GM18951 (cell line): ENCODE data around the gene HSPA1L.
"Not testable (repeated sequence)": the region's sequence is repeated elsewhere in the genome, so short reads cannot be mapped to it uniquely, and the experiment has no call there.

ENCODE experiments used
- POLR2A ChIP-seq: IDR thresholded peaks from 4 replicates; pipeline ENCODE4 v1.6.1; 2011; ENCODE audit warnings: mild to moderate bottlenecking; ENCODE audit not compliant: insufficient read length, insufficient read depth; ENCODE audit errors: extremely low read depth
- in situ Hi-C: fragments of 300-500 bp; cut with MboI; formaldehyde crosslinking; loops from one replicate; pipeline ENCODE4 v1.12.0; 2022; ENCODE audit warnings: low sequenced_read_pairs, mixed read lengths, inconsistent platforms; ENCODE audit not compliant: unreplicated experiment

Gene HSPA1L

GRCh38 chr6:31815025-31815838, at the start of gene HSPA1L, which contains the start of gene HSPA1A:
Gene HSPA1L (minus strand): TSS chr6:31815283. CDS start chr6:31811972, 3,311 bp downstream.
Gene HSPA1A (plus strand): TSS chr6:31815543. CDS start chr6:31815757, 214 bp downstream.
- TF ChIP-seq POLR2A, result peak; percentile 87
- in situ Hi-C loops, result no loop called here

DNA sequence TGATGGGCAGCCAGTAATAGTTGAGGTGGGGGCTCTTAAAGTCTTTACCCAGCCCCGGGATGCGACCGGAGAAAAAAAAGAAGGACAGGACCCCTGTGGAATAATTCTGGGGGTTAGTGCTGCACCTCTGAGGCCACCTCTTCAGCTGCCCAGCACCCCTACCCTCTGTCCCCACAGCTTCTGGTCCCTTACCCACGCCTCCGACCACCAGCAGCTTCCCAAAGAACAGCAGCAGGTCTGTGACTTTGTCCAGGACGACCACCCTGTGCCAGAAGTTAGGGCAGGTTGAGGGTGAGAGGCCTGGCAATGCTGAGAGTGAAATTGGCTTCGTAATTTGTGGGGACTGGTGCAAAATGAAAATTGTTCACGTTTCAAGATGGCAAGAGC, 49.7 kb upstream of the HSPA1L start:
- no peak for TF ChIP-seq POLR2A
- in situ Hi-C loops, result no loop called here

- in situ Hi-C loops, result not testable (repeated sequence)
These were observed 49.1 kb upstream of the HSPA1L start for GRCh38 chr6:31864123-31864562.

DNA sequence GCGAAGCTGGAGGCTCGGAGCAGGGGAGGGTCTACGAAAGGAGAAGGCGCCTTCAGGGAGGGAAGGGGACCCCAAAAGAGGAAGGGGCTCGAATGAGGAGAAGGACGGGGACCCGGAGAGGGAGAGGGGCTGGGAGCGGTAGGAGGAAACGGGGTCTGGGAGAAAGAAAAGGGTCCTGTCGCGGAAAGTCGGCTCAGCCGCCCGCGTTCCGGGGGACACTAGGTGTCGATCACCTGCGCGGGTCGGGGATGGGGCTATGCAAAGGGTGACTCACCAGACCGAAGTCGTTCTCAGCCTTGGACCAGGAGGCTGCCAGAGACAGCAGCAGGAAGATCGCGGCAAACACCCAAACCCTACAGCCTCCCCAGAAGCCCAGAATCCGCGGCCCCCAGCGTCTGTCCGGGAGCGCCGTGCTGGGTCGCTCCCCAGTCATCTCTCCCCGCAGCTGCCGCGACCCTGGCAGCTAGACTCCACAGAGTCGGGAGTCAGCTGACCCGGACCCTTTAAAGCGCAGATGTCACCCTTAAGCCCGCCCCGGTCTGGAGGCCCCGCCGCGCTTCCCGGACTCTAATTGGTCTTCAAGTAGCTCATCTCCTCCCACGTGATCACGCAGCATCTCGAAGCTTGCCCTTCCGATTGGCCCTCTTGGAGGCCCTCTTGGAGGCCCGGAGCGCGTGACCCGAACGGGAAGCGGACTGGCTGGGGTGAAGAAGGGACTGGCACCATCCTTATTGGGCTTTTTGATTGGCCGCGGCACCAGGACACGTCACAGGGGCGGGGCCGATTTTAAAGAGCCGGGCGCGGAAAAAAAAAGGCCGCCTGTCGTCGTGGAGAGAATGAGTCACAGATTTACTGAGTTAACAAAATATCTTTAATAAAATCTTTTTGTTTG, 47.5 kb upstream of the HSPA1L start, which contains the start of gene NEU1:
Gene NEU1 (minus strand): TSS at position 478 of the 892 bp plus-strand sequence. CDS start 45 bp downstream, at position 433.
- in situ Hi-C loops, result no loop called here
- peak; percentile 99 for TF ChIP-seq POLR2A

DNA sequence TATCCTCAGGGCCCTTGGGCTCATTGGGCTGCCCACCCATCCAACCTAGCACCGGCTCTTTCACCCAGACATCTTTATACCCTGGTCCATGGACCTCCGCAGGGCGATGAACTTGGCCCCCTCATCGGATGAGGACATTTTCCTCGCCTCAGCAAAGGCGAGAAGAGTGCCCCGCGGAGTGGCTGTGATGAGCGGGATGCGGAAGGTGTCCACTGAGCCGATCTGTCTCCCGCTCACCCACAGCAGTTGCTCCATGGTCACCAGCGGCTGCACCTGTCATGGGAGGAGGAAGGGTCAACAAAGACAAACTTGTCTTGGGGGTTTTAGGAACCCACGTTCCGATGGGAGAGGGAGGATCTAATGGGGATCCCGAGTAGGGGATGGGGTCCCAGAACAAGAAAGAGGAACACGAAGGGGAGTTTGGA, 46.8 kb upstream of the HSPA1L start:
- in situ Hi-C loops, result no loop called here
- TF ChIP-seq POLR2A, result no peak

GRCh38 chr6:31861150-31861549, 46.1 kb upstream of the HSPA1L start:
- in situ Hi-C loops, result no loop called here
- TF ChIP-seq POLR2A, result no peak

DNA sequence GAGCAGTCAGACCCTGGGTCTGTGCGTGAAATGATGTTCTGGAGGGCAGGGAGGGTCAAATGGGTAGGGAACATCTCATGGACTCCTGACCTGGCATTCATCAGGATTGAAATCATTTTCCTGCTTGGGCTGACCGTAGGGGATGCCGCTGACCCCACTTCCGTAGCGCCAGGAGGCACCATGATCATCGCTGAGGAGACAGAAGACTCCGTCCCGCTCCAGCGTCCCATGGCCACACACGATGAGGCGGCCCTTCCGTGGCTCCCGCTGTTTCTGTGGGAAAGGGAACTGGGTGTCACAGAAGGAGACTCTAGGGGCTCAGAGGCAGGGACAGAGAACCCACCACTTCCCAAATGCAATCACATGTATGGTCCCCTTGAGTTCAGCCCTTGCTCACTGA, 45.3 kb upstream of the HSPA1L start:
- no peak for TF ChIP-seq POLR2A
- in situ Hi-C loops, result no loop called here

GRCh38 chr6:31859923-31860322, 44.8 kb upstream of the HSPA1L start:
- no peak for TF ChIP-seq POLR2A
- in situ Hi-C loops, result no loop called here

GRCh38 chr6:31858707-31859106, 43.6 kb upstream of the HSPA1L start:
- no peak for TF ChIP-seq POLR2A
- in situ Hi-C loops, result no loop called here

- in situ Hi-C loops, result not testable (repeated sequence)
These were observed 42.7 kb upstream of the HSPA1L start for GRCh38 chr6:31857774-31858173.

- in situ Hi-C loops, result not testable (repeated sequence)
These were observed 37.1 kb upstream of the HSPA1L start for GRCh38 chr6:31851980-31852718.

DNA sequence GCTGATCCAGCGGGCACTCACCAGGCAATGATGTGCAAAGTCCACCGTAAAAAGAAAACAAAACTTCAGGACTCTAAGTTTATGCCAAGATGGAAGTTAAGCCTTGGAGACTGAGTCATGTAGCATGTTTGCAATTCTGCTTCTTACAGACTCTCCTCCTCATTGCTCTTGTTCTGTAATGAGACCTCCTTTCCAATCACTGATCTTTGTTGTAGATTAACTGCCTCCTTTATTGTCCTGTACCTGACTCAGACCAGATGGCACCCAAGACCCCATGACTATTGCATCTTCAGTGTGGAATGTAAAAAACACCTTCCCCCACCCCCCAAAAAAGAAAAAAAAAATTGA, 36.4 kb upstream of the HSPA1L start:
- in situ Hi-C loops, result no loop called here

More for the DNA sequence above, 36.4 kb upstream of the HSPA1L start:
- TF ChIP-seq POLR2A, result no peak
